GM12872 (cell line): ENCODE measurements around the gene GAS6.

Experiments
- CTCF ChIP-seq: IDR thresholded peaks from 3 replicates; pipeline ENCODE4 v1.5.1; 2011; ENCODE audit warnings: low read depth, mild to moderate bottlenecking, low read length, moderate library complexity; ENCODE audit not compliant: insufficient read depth

The GAS6 gene

GRCh38 chr13:113804703-113805430 lies 59.0 kb downstream of the GAS6 start:
- TF ChIP-seq CTCF, result no peak

- no peak for TF ChIP-seq CTCF
These were observed 59.7 kb downstream of the GAS6 start for GRCh38 chr13:113804017-113804702.

GRCh38 chr13:113803409-113804016 lies 60.4 kb downstream of the GAS6 start:
- no peak for TF ChIP-seq CTCF

GRCh38 chr13:113802761-113803160 lies 61.1 kb downstream of the GAS6 start:
- TF ChIP-seq CTCF, result no peak

GRCh38 chr13:113802090-113802531 lies 61.8 kb downstream of the GAS6 start:
- no peak for TF ChIP-seq CTCF

- TF ChIP-seq CTCF, result no peak
These were observed 62.5 kb downstream of the GAS6 start for GRCh38 chr13:113801289-113801961.

GRCh38 chr13:113800576-113800926 lies 63.3 kb downstream of the GAS6 start:
- no peak for TF ChIP-seq CTCF
